HepG2 (cell line): ENCODE measurements around the gene PASD1. TPM values are rescaled to one million over a fixed set of nuclear protein-coding genes. Genes with fewer than 3 reads are reported as not detected.
"Not testable (repeated sequence)": the region's sequence is repeated elsewhere in the genome, so short reads cannot be mapped to it uniquely, and the experiment has no call there.

Source experiments
- ATAC-seq: fragments of 200-7000 bp; cut with Tn5 transposase; 3 replicates; pipeline ENCODE4 v1.9.1; 2020; ENCODE audit warnings: mild to moderate bottlenecking, moderate library complexity
- BruUV-seq: library from RNA; stranded (reverse); fragments of 400-500 nt; replicated peaks from 2 replicates; lab custom pipeline; 2021; lab: Mats Ljungman, UMichigan
- CTCF ChIA-PET: fragments of 300-600 bp; formaldehyde crosslinking; extraction: SDS; loops from one replicate; lab custom pipeline; 2021; ENCODE audit warnings: low total read pairs, inconsistent platforms, low intra/inter-chr PET ratio; lab: Yijun Ruan, JAX
- POLR2A ChIA-PET: fragments of 350-600 bp; sonication (Branson Sonifier 250); formaldehyde crosslinking; loops from one replicate; lab custom pipeline; 2020; ENCODE audit warnings: antibody characterized with exemption, inconsistent platforms; lab: Yijun Ruan, JAX
- DNase-seq: peaks from one replicate; pipeline ENCODE4 v3.0.0-alpha.2; 2015; ENCODE audit warnings: low spot score
- FAIRE-seq: peaks from 3 replicates; lab custom pipeline; 2011; peaks lifted over from hg19 to GRCh38; lab: Jason Lieb, UNC
- H2AFZ ChIP-seq: one replicate; pipeline ENCODE4 v1.6.1; 2011; ENCODE audit warnings: low read length, inconsistent platforms
- H3K27ac ChIP-seq: fragments of 300-600 bp; 3 replicates; pipeline ENCODE4 v1.8.0; 2011; ENCODE audit warnings: mixed run types, mild to moderate bottlenecking, mixed read lengths, low read length, inconsistent platforms; ENCODE audit not compliant: insufficient read depth; ENCODE audit errors: extremely low read length
- H3K27me3 ChIP-seq, 2 experiments: fragments of 200-600 bp in 1 of 2; 2 replicates in 1 of 2; 3 replicates in 1 of 2; pipeline versions ENCODE4 v1.6.0 to v1.8.0; 2011; ENCODE audit warnings: low read length in 2 of 2, mild to moderate bottlenecking in 2 of 2, moderate library complexity in 2 of 2, inconsistent platforms in 1 of 2; ENCODE audit not compliant: insufficient read depth in 2 of 2, control insufficient read depth in 1 of 2
- H3K36me3 ChIP-seq, 2 experiments: fragments of 200-600 bp in 1 of 2; replicated peaks in 1 of 2; 2 replicates in 1 of 2; 3 replicates in 1 of 2; pipeline versions ENCODE4 v1.5.1 to v1.8.0; 2011; ENCODE audit warnings: low read length in 2 of 2, inconsistent platforms in 1 of 2; ENCODE audit not compliant: insufficient read depth in 2 of 2, control insufficient read depth in 1 of 2
- H3K4me1 ChIP-seq: 2 replicates; pipeline ENCODE4 v1.5.1; 2012; ENCODE audit warnings: low read length, inconsistent platforms; ENCODE audit not compliant: insufficient read depth
- H3K4me2 ChIP-seq: 2 replicates; pipeline ENCODE4 v1.6.0; 2011; ENCODE audit warnings: low read depth, low read length, inconsistent platforms
- H3K4me3 ChIP-seq, 3 experiments: fragments of 200-600 bp in 1 of 3; sonication (generic), shearing (Covaris generic) in 1 of 3; replicated peaks in 1 of 3; 2 replicates each; pipeline ENCODE4 v1.5.1; 2011 to 2016; ENCODE audit warnings: low read length in 3 of 3, inconsistent platforms in 2 of 3, low read depth in 2 of 3, mild to moderate bottlenecking in 2 of 3, control low read depth in 1 of 3, mixed read lengths in 1 of 3; ENCODE audit not compliant: insufficient read depth in 1 of 3
- H3K79me2 ChIP-seq: one replicate; pipeline ENCODE4 v1.6.1; 2011; ENCODE audit warnings: low read length, inconsistent platforms; ENCODE audit not compliant: insufficient read depth
- H3K9ac ChIP-seq: 2 replicates; pipeline ENCODE4 v1.6.0; 2011; ENCODE audit warnings: mild to moderate bottlenecking, low read depth, low read length, inconsistent platforms; ENCODE audit not compliant: insufficient read depth
- H3K9me3 ChIP-seq: 2 replicates; pipeline ENCODE4 v1.5.1; 2012; ENCODE audit warnings: mild to moderate bottlenecking, low read length
- H4K20me1 ChIP-seq: 2 replicates; pipeline ENCODE4 v1.6.0; 2011; ENCODE audit warnings: inconsistent platforms, mild to moderate bottlenecking, low read length, moderate library complexity; ENCODE audit not compliant: insufficient read depth
- HMG20A ChIP-seq: IDR thresholded peaks from 2 replicates; pipeline ENCODE4 v1.6.1; 2016; ENCODE audit warnings: borderline replicate concordance
- SETDB1 ChIP-seq: sonication (generic); formaldehyde crosslinking; IDR thresholded peaks from 2 replicates; pipeline ENCODE4 v1.5.1; 2020; ENCODE audit warnings: missing genetic modification reagents, mild to moderate bottlenecking, borderline replicate concordance
- SMAD1 ChIP-seq: sonication (generic); formaldehyde crosslinking; IDR thresholded peaks from 2 replicates; pipeline ENCODE4 v1.4.0; 2020; ENCODE audit warnings: missing genetic modification reagents, low read depth, mild to moderate bottlenecking, borderline replicate concordance
- STAT6 ChIP-seq: sonication (generic); formaldehyde crosslinking; IDR thresholded peaks from 2 replicates; pipeline ENCODE4 v1.4.0; 2020; ENCODE audit warnings: missing genetic modification reagents, mild to moderate bottlenecking, borderline replicate concordance
- ZBED4 ChIP-seq: sonication (generic); formaldehyde crosslinking; IDR thresholded peaks from 2 replicates; pipeline ENCODE4 v1.4.0; 2020; ENCODE audit warnings: missing genetic modification reagents, borderline replicate concordance
- ZNF180 ChIP-seq: sonication (generic); formaldehyde crosslinking; IDR thresholded peaks from 2 replicates; pipeline ENCODE4 v1.4.0; 2020; ENCODE audit warnings: low read depth, missing genetic modification reagents, borderline replicate concordance
- ZNF749 ChIP-seq: sonication (generic); formaldehyde crosslinking; IDR thresholded peaks from 2 replicates; pipeline ENCODE4 v1.8.0; 2022; ENCODE audit warnings: mild to moderate bottlenecking, missing genetic modification reagents, moderate library complexity, borderline replicate concordance
- ZNF773 ChIP-seq: sonication (generic); formaldehyde crosslinking; IDR thresholded peaks from 2 replicates; pipeline ENCODE4 v1.4.0; 2020; ENCODE audit warnings: missing genetic modification reagents, borderline replicate concordance
- ZNF788 ChIP-seq: sonication (generic); formaldehyde crosslinking; IDR thresholded peaks from 2 replicates; pipeline ENCODE4 v1.5.0; 2020; ENCODE audit warnings: mild to moderate bottlenecking, missing genetic modification reagents, borderline replicate concordance
- WGBS: methylation state at CpG from one replicate; pipeline ENCODE4 v1.1.6; 2017; ENCODE audit warnings: low lambda C conversion rate; 5-methylcytosine and 5-hydroxymethylcytosine counted together
- in situ Hi-C: cut with HindIII; loops from 2 replicates; pipeline ENCODE4 v1.10.0; 2017; ENCODE audit warnings: low pct_unique_long_range_greater_than_20kb; ENCODE audit not compliant: extremely low pct_ligation_motif_present
- intact Hi-C: fragments of 100-400 bp; cut with micrococcal nuclease; formaldehyde crosslinking; loops from one replicate; pipeline ENCODE4 v1.10.0; 2022; ENCODE audit not compliant: unreplicated experiment
- polyA plus RNA-seq, 8 experiments: library from polyadenylated mRNA; depleted of rRNA in 3 of 8; stranded (reverse) in 7 of 8; unstranded in 1 of 8; fragments of >200 nt; fragmentation: Illumina TruSeq in 4 of 8; extraction: Trizol in 4 of 8; gene quantifications; 2 replicates each; pipeline versions ENCODE4 v1.2.1 to v1.2.3, GENCODE V29; 2011 to 2016; ENCODE audit warnings: low read depth in 4 of 8, missing spikeins in 1 of 8, mixed read lengths in 1 of 8; ENCODE audit not compliant: insufficient read depth in 1 of 8
- total RNA-seq, 5 experiments: library from RNA; depleted of rRNA; stranded (reverse); fragments of >200 nt; fragmentation: Illumina TruSeq; extraction: Trizol; gene quantifications; 2 replicates each; pipeline ENCODE4 v1.2.3, GENCODE V29; 2016; ENCODE audit warnings: low read depth in 1 of 5

Gene PASD1
- total and polyA plus RNA-seq, 2 of the 13 experiments (the other 11 are each of a cell fraction or from before 2014, with no cell fraction given): not detected

GRCh38 chrX:151695583-151696340, 132.3 kb downstream of the PASD1 start (continued):
- TF ChIP-seq ZBED4 (CRISPR knock-in tag): no peak
- no peak for TF ChIP-seq SETDB1 (CRISPR knock-in tag)
- no peak for TF ChIP-seq HMG20A
- TF ChIP-seq ZNF180 (CRISPR knock-in tag): no peak
- TF ChIP-seq SMAD1 (CRISPR knock-in tag): no peak
- TF ChIP-seq STAT6 (CRISPR knock-in tag): no peak
- TF ChIP-seq ZNF773 (CRISPR knock-in tag): no peak
- no peak for TF ChIP-seq ZNF749
- TF ChIP-seq ZNF788: no peak
- TF ChIP-seq, all 625 proteins: peak for 0

GRCh38 chrX:151697082-151697481, 133.6 kb downstream of the PASD1 start:
- H3K4me2 ChIP-seq, H3K9ac ChIP-seq, H3K4me1 ChIP-seq, H3K27me3 ChIP-seq, intact Hi-C loops, FAIRE-seq, ATAC-seq, DNase-seq, H3K27ac ChIP-seq, H2AFZ ChIP-seq, BruUV-seq, H4K20me1 ChIP-seq, H3K4me3 ChIP-seq, H3K79me2 ChIP-seq, H3K36me3 ChIP-seq, CTCF ChIA-PET, POLR2A ChIA-PET, H3K9me3 ChIP-seq: not testable (repeated sequence)
- in situ Hi-C loops: loop anchor here (25.0 kb wide), 1 partner anchor 185 kb away; no protein-coding TSS in a partner anchor
- WGBS: 39% methylated on average over 7 of the region's 8 CpGs
